K562 (cell line): ENCODE data around the gene TAMALIN. TPM values are rescaled to one million over a fixed set of nuclear protein-coding genes. Genes with fewer than 3 reads are reported as not detected.

Experiments
- ATAC-seq: fragments of 200-7000 bp; cut with Tn5 transposase; 3 replicates; pipeline ENCODE4 v1.9.1; 2020; ENCODE audit warnings: moderate library complexity
- BruUV-seq: library from RNA; stranded (reverse); fragments of 400-500 nt; replicated peaks from 2 replicates; lab custom pipeline; 2021; lab: Mats Ljungman, UMichigan
- CTCF ChIA-PET: fragments of 300-600 bp; formaldehyde crosslinking; extraction: SDS; loops from one replicate; lab custom pipeline; 2021; ENCODE audit warnings: low intra/inter-chr PET ratio; lab: Yijun Ruan, JAX
- POLR2A ChIA-PET: fragments of 300-600, 350-650 bp; sonication (Branson Sonifier 250); formaldehyde crosslinking; extraction: SDS; loops from one replicate; lab custom pipeline; 2021; ENCODE audit warnings: antibody characterized with exemption, inconsistent platforms; lab: Yijun Ruan, JAX
- DNase-seq, 4 experiments: peaks; one replicate each; pipeline versions ENCODE4 v3.0.0 to v3.0.0-alpha.2; 2011 to 2018; ENCODE audit warnings: low spot score in 3 of 4, mixed read lengths in 3 of 4; ENCODE audit errors: extremely low read depth in 1 of 4
- FAIRE-seq: peaks from 2 replicates; lab custom pipeline; 2011; peaks lifted over from hg19 to GRCh38; lab: Jason Lieb, UNC
- H2AFZ ChIP-seq: 2 replicates; pipeline ENCODE4 v1.6.0; 2011; ENCODE audit warnings: low read depth, low read length, control low read depth, inconsistent platforms
- H3K27ac ChIP-seq: fragments of 200-600 bp; 3 replicates; pipeline ENCODE4 v1.8.0; 2011; ENCODE audit warnings: low read depth, mild to moderate bottlenecking, control low read depth, inconsistent platforms, low read length, moderate library complexity, mixed read lengths; ENCODE audit errors: extremely low read depth
- H3K27me3 ChIP-seq, 2 experiments: fragments of 300-600 bp in 1 of 2; 2 replicates in 1 of 2; 3 replicates in 1 of 2; pipeline versions ENCODE4 v1.6.0 to v1.8.0; 2011; ENCODE audit warnings: inconsistent platforms in 2 of 2, low read length in 2 of 2, mild to moderate bottlenecking in 1 of 2, mixed read lengths in 1 of 2, moderate library complexity in 1 of 2; ENCODE audit not compliant: control insufficient read depth in 2 of 2, insufficient read depth in 2 of 2
- H3K36me3 ChIP-seq: fragments of 300-600 bp; 3 replicates; pipeline ENCODE4 v1.8.0; 2011; ENCODE audit warnings: mild to moderate bottlenecking, low read length, inconsistent platforms; ENCODE audit not compliant: control insufficient read depth, insufficient read depth
- H3K4me1 ChIP-seq, 2 experiments: fragments of 200-600 bp in 1 of 2; replicated peaks in 1 of 2; 2 replicates in 1 of 2; 3 replicates in 1 of 2; pipeline versions ENCODE4 v1.5.1 to v1.8.0; 2011; ENCODE audit warnings: inconsistent platforms in 2 of 2, low read length in 2 of 2, mild to moderate bottlenecking in 1 of 2, mixed read lengths in 1 of 2, moderate library complexity in 1 of 2; ENCODE audit not compliant: control insufficient read depth in 2 of 2, insufficient read depth in 2 of 2
- H3K4me2 ChIP-seq: 2 replicates; pipeline ENCODE4 v1.6.1; 2011; ENCODE audit warnings: low read length, control low read depth, inconsistent platforms, mixed read lengths; ENCODE audit not compliant: insufficient read depth
- H3K4me3 ChIP-seq: fragments of 200-600 bp; sonication (generic), shearing (Covaris generic); 2 replicates; pipeline ENCODE4 v1.5.1; 2016; ENCODE audit warnings: control low read depth, inconsistent platforms
- H3K79me2 ChIP-seq: fragments of 200-600 bp; 3 replicates; pipeline ENCODE4 v1.8.0; 2011; ENCODE audit warnings: low read length, inconsistent platforms; ENCODE audit not compliant: control insufficient read depth, insufficient read depth
- H3K9ac ChIP-seq, 2 experiments: 2 replicates each; pipeline versions ENCODE4 v1.6.0 to v1.6.1; 2011; ENCODE audit warnings: low read depth in 2 of 2, low read length in 2 of 2, control low read depth in 1 of 2, inconsistent platforms in 1 of 2, mild to moderate bottlenecking in 1 of 2, mixed read lengths in 1 of 2; ENCODE audit not compliant: insufficient read depth in 1 of 2
- H3K9me1 ChIP-seq: one replicate; pipeline ENCODE4 v1.6.0; 2011; ENCODE audit warnings: inconsistent platforms, mild to moderate bottlenecking, low read length, moderate library complexity; ENCODE audit not compliant: control insufficient read depth, insufficient read depth
- H3K9me3 ChIP-seq: replicated peaks from 2 replicates; pipeline ENCODE4 v1.5.1; 2011; ENCODE audit warnings: low read depth, low read length, inconsistent platforms; ENCODE audit not compliant: control insufficient read depth, insufficient read depth
- H4K20me1 ChIP-seq: replicated peaks from 2 replicates; pipeline ENCODE4 v1.6.1; 2011; ENCODE audit warnings: low read length, inconsistent platforms, mixed read lengths; ENCODE audit not compliant: control insufficient read depth, insufficient read depth
- ELF2 ChIP-seq: fragments of 250-450 bp; sonication (Bioruptor Pico); IDR thresholded peaks from 2 replicates; pipeline ENCODE4 v1.5.0; 2021; ENCODE audit warnings: mild to moderate bottlenecking
- FUS ChIP-seq: fragments of 200-400 bp; formaldehyde crosslinking; optimal IDR thresholded peaks from 2 replicates; pipeline ENCODE3; 2017; ENCODE audit warnings: low read depth, low read length
- XRCC3 ChIP-seq: fragments of 450-650 bp; IDR thresholded peaks from 2 replicates; pipeline ENCODE4 v1.6.1; 2017; ENCODE audit warnings: mild to moderate bottlenecking, moderate library complexity
- ZNF324 ChIP-seq: fragments of 250-450 bp; sonication (Bioruptor Pico); IDR thresholded peaks from 2 replicates; pipeline ENCODE4 v1.4.0; 2020; ENCODE audit warnings: mild to moderate bottlenecking
- WGBS: fragments of 100-300 bp; shearing (Covaris generic); methylation state at CpG from one replicate; pipeline ENCODE4 v1.1.6; 2016; ENCODE audit warnings: low coverage, mixed read lengths; ENCODE audit not compliant: insufficient coverage; ENCODE audit errors: missing lambda C conversion rate; 5-methylcytosine and 5-hydroxymethylcytosine counted together
- in situ Hi-C: fragments of 300-500 bp; cut with MboI; formaldehyde crosslinking; loops from 4 replicates; pipeline ENCODE4 v1.15.0; 2018; ENCODE audit warnings: inconsistent platforms, mixed read lengths
- intact Hi-C: fragments of 100-400 bp; cut with micrococcal nuclease; formaldehyde crosslinking; loops from 2 replicates; pipeline ENCODE4 v1.14.2; 2022
- polyA plus RNA-seq, 8 experiments: library from polyadenylated mRNA; depleted of rRNA in 4 of 8; stranded (reverse) in 5 of 8; unstranded in 3 of 8; fragments of >200 nt; fragmentation: Nextera tagmentation in 2 of 8; fragmentation: Illumina TruSeq in 1 of 8; extraction: Ambion mirVana in 2 of 8; extraction: Trizol in 1 of 8; gene quantifications; 2 replicates each; pipeline versions ENCODE4 v1.2.1 to v1.2.3, GENCODE V29; 2011 to 2014; ENCODE audit warnings: inconsistent platforms in 1 of 8, missing spikeins in 1 of 8
- total RNA-seq, 7 experiments: library from RNA; depleted of rRNA in 6 of 7; stranded (reverse); fragments of >200 nt in 6 of 7; fragmentation: Illumina TruSeq in 2 of 7; extraction: Trizol in 2 of 7; gene quantifications; 2 replicates each; pipeline versions ENCODE4 v1.2.1 to v1.2.3, GENCODE V29; 2011 to 2021; ENCODE audit warnings: low replicate concordance in 1 of 7
- TF ChIP-seq, protein P1 (sequence below): fragments of 250-450 bp; sonication (Bioruptor Pico); IDR thresholded peaks from 2 replicates; pipeline ENCODE4 v1.5.0; 2021
- TF ChIP-seq, protein P2 (sequence below): fragments of 450-650 bp; formaldehyde crosslinking; IDR thresholded peaks from 2 replicates; pipeline ENCODE4 v1.4.0; 2020; ENCODE audit warnings: mild to moderate bottlenecking, moderate library complexity

Gene TAMALIN
- total and polyA plus RNA-seq, 9 of the 15 experiments (the other 6 are each of a cell fraction or from before 2014, with no cell fraction given): 0.74 to 2.2 (median 1.5) TPM; not detected in 2

DNA sequence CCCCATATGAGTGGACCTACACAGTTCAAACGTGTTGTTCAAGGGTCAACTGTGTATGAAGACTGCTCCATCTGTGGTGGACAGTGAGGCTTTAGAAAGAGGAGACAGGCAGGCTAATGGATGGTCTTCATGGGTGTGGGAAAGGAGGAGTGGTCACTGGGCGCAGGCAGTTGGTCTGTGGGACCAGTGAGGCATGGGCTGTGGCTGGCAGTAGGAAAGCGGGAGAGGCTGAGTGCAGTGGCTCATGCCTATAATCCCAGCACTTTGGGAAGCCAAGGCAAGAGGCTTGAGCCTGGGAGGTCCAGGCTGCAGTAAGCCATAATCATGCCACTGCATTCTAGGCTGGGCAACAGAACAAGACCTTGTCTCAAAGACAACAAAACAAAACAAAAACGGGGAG lies 42.5 kb downstream of the TAMALIN start:
- H3K79me2 ChIP-seq: no peaks in the 10 kb centered on the region
- H3K27ac ChIP-seq: no peak overlapping the region
- no peak overlapping the region for H3K9ac ChIP-seq
- intact Hi-C loops: no loop called here
- no peak overlapping the region for H2AFZ ChIP-seq
- 29% methylated on average over 4 of the region's 4 CpGs for WGBS
- peaks cover 6% of the 10 kb centered on the region; the same call in 1 of the 2 replicates for H4K20me1 ChIP-seq
- no peak overlapping the region for H3K4me3 ChIP-seq
- no peaks in the 10 kb centered on the region for H3K36me3 ChIP-seq
- no peak for FAIRE-seq
- POLR2A ChIA-PET: interaction anchor here (1.0 kb wide), 1 partner anchor 22 kb away, joined by 3 read pairs; no protein-coding TSS in a partner anchor
- no peaks in the 10 kb centered on the region for H3K27me3 ChIP-seq
- H3K4me2 ChIP-seq: no peak overlapping the region
- peaks cover 23 to 43% of the 10 kb centered on the region in 2 experiments for H3K4me1 ChIP-seq
- TF ChIP-seq ELF2 (no peak), FUS (no peak), ZNF324 (CRISPR knock-in tag) (no peak), XRCC3 (no peak)
- TF ChIP-seq, protein P1, sequence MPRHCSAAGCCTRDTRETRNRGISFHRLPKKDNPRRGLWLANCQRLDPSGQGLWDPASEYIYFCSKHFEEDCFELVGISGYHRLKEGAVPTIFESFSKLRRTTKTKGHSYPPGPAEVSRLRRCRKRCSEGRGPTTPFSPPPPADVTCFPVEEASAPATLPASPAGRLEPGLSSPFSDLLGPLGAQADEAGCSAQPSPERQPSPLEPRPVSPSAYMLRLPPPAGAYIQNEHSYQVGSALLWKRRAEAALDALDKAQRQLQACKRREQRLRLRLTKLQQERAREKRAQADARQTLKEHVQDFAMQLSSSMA (CRISPR knock-in tag): no peak
- TF ChIP-seq, protein P2, sequence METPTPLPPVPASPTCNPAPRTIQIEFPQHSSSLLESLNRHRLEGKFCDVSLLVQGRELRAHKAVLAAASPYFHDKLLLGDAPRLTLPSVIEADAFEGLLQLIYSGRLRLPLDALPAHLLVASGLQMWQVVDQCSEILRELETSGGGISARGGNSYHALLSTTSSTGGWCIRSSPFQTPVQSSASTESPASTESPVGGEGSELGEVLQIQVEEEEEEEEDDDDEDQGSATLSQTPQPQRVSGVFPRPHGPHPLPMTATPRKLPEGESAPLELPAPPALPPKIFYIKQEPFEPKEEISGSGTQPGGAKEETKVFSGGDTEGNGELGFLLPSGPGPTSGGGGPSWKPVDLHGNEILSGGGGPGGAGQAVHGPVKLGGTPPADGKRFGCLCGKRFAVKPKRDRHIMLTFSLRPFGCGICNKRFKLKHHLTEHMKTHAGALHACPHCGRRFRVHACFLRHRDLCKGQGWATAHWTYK (CRISPR knock-in tag): no peak
- TF ChIP-seq, all 486 proteins: peak for 0
- Histone ChIP-seq H3K9me3 (no peaks in the 10 kb centered on the region), H3K9me1 (no peaks in the 10 kb centered on the region)
- in situ Hi-C loops: no loop called here
- no peak for DNase-seq
- CTCF ChIA-PET: no interaction called here
- ATAC-seq: no peak
- no TSS peak for BruUV-seq
